Activated naive CD4-positive, alpha-beta T cell treated with anti-CD3 and anti-CD28 coated beads, Interleukin-2, amount 10 ng/mL, durations not matched to agents 7 days and 5 days (primary cell): ENCODE measurements around the gene TLR2.
"Not testable (repeated sequence)": the region's sequence is repeated elsewhere in the genome, so short reads cannot be mapped to it uniquely, and the experiment has no call there.

Experiments used
- CTCF ChIA-PET: fragments of 350-600 bp; sonication (Branson Sonifier 250); formaldehyde crosslinking; loops from one replicate; lab custom pipeline; 2021; ENCODE audit warnings: antibody characterized with exemption; lab: Charles Lee
- DNase-seq: peaks from one replicate; pipeline ENCODE4 v3.0.0-alpha.2; 2020
- H3K27ac Mint-ChIP-seq: one replicate; pipeline ENCODE4 v1.8.0; 2021; ENCODE audit warnings: mild to moderate bottlenecking, moderate library complexity, mixed read lengths
- H3K27me3 Mint-ChIP-seq: one replicate; pipeline ENCODE4 v1.8.0; 2021; ENCODE audit warnings: mild to moderate bottlenecking, mixed read lengths
- H3K36me3 Mint-ChIP-seq: one replicate; pipeline ENCODE4 v1.8.0; 2021; ENCODE audit warnings: mixed read lengths
- H3K4me1 Mint-ChIP-seq: one replicate; pipeline ENCODE4 v1.8.0; 2021; ENCODE audit warnings: mixed read lengths
- H3K4me3 Mint-ChIP-seq: one replicate; pipeline ENCODE4 v1.8.0; 2021; ENCODE audit warnings: mild to moderate bottlenecking, moderate library complexity, mixed read lengths
- H3K9me3 Mint-ChIP-seq: one replicate; pipeline ENCODE4 v1.8.0; 2021; ENCODE audit warnings: mixed read lengths

The TLR2 gene

GRCh38 chr4:153646978-153647377, 37.1 kb upstream of the TLR2 start:
- Mint-ChIP-seq H3K4me3 (no peak overlapping the region), H3K36me3 (peaks cover 1% of the 10 kb centered on the region), H3K4me1 (peaks cover 36% of the 10 kb centered on the region), H3K27ac (no peak overlapping the region), H3K9me3 (peaks cover 1% of the 10 kb centered on the region), H3K27me3 (no peaks in the 10 kb centered on the region)
- DNase-seq: no peak
- CTCF ChIA-PET: interaction anchor here (1.0 to 6.5 kb wide), 6 partner anchors 51 to 320 kb away, joined by 3 to 70 read pairs (median 4); no protein-coding TSS in a partner anchor

GRCh38 chr4:153647975-153648374, 36.1 kb upstream of the TLR2 start:
- Mint-ChIP-seq H3K36me3 (peaks cover 1% of the 10 kb centered on the region), H3K27ac (no peak overlapping the region), H3K9me3 (peaks cover 1% of the 10 kb centered on the region), H3K4me3 (no peak overlapping the region), H3K4me1 (peaks cover 42% of the 10 kb centered on the region), H3K27me3 (no peaks in the 10 kb centered on the region)
- no peak for DNase-seq
- CTCF ChIA-PET: interaction anchor here (0.5 to 6.5 kb wide), 15 partner anchors 15 to 511 kb away, joined by 3 to 70 read pairs (median 3); no protein-coding TSS in a partner anchor

- Mint-ChIP-seq H3K27me3 (no peaks in the 10 kb centered on the region), H3K27ac (no peak overlapping the region), H3K36me3 (peaks cover 1% of the 10 kb centered on the region), H3K4me1 (peaks cover 38% of the 10 kb centered on the region), H3K4me3 (no peak overlapping the region), H3K9me3 (peaks cover 1% of the 10 kb centered on the region)
- CTCF ChIA-PET: interaction anchor here (0.7 to 6.5 kb wide), 14 partner anchors 11 to 485 kb away, joined by 3 to 70 read pairs (median 4); partner anchors contain the start of gene MND1
- DNase-seq: no peak
These were observed 34.5 kb upstream of the TLR2 start for GRCh38 chr4:153649572-153649991.

- Mint-ChIP-seq H3K27ac (peak overlapping the region; percentile 76), H3K4me1 (peaks cover 38% of the 10 kb centered on the region), H3K36me3 (no peaks in the 10 kb centered on the region), H3K4me3 (no peak overlapping the region), H3K27me3 (peaks cover 14% of the 10 kb centered on the region), H3K9me3 (no peaks in the 10 kb centered on the region)
- CTCF ChIA-PET: interaction anchor here (0.6 to 6.5 kb wide), 7 partner anchors 8 to 495 kb away, joined by 3 to 70 read pairs (median 3); partner anchors contain the start of gene MND1
- no peak for DNase-seq
These were observed 33.0 kb upstream of the TLR2 start for GRCh38 chr4:153651116-153651515.

- peaks cover 14% of the 10 kb centered on the region for H3K27me3 Mint-ChIP-seq
- no peaks in the 10 kb centered on the region for H3K36me3 Mint-ChIP-seq
- H3K27ac Mint-ChIP-seq: peak overlapping the region; percentile 76
- H3K4me3 Mint-ChIP-seq: peak overlapping the region; percentile 1
- CTCF ChIA-PET: interaction anchor here (0.6 to 6.5 kb wide), 7 partner anchors 8 to 496 kb away, joined by 3 to 70 read pairs (median 3); partner anchors contain the start of gene MND1
- DNase-seq: peak; percentile 67
- no peaks in the 10 kb centered on the region for H3K9me3 Mint-ChIP-seq
- peaks cover 38% of the 10 kb centered on the region for H3K4me1 Mint-ChIP-seq
These were observed 32.5 kb upstream of the TLR2 start for GRCh38 chr4:153651587-153651986.

GRCh38 chr4:153652051-153652784, 31.9 kb upstream of the TLR2 start:
- peaks cover 36% of the 10 kb centered on the region for H3K4me1 Mint-ChIP-seq
- no peak overlapping the region for H3K4me3 Mint-ChIP-seq
- peak overlapping the region; percentile 76 for H3K27ac Mint-ChIP-seq
- H3K27me3 Mint-ChIP-seq: peaks cover 14% of the 10 kb centered on the region
- H3K9me3 Mint-ChIP-seq: no peaks in the 10 kb centered on the region
- CTCF ChIA-PET: interaction anchor here (1.1 to 6.5 kb wide), 7 partner anchors 9 to 496 kb away, joined by 3 to 70 read pairs (median 4); partner anchors contain the start of gene MND1
- DNase-seq: no peak
- no peaks in the 10 kb centered on the region for H3K36me3 Mint-ChIP-seq

GRCh38 chr4:153655002-153655541, 29.0 kb upstream of the TLR2 start:
- peaks cover 25% of the 10 kb centered on the region for H3K4me1 Mint-ChIP-seq
- no peak for DNase-seq
- H3K27me3 Mint-ChIP-seq: peaks cover 28% of the 10 kb centered on the region
- H3K9me3 Mint-ChIP-seq: no peaks in the 10 kb centered on the region
- no peaks in the 10 kb centered on the region for H3K36me3 Mint-ChIP-seq
- CTCF ChIA-PET: no interaction called here
- H3K4me3 Mint-ChIP-seq: no peak overlapping the region
- H3K27ac Mint-ChIP-seq: no peak overlapping the region

GRCh38 chr4:153655928-153656327, 28.2 kb upstream of the TLR2 start:
- CTCF ChIA-PET: interaction anchor here (0.9 kb wide), 1 partner anchor 13 kb away, joined by 3 read pairs; no protein-coding TSS in a partner anchor
- Mint-ChIP-seq H3K36me3 (no peaks in the 10 kb centered on the region), H3K27ac (no peak overlapping the region), H3K9me3 (no peaks in the 10 kb centered on the region), H3K4me3 (no peak overlapping the region), H3K27me3 (peaks cover 28% of the 10 kb centered on the region), H3K4me1 (peaks cover 20% of the 10 kb centered on the region)
- no peak for DNase-seq

- peaks cover 12% of the 10 kb centered on the region for H3K9me3 Mint-ChIP-seq
- DNase-seq: no peak
- no peaks in the 10 kb centered on the region for H3K36me3 Mint-ChIP-seq
- no peaks in the 10 kb centered on the region for H3K4me1 Mint-ChIP-seq
- H3K27ac Mint-ChIP-seq: no peak overlapping the region
- H3K4me3 Mint-ChIP-seq: no peak overlapping the region
- peaks cover 23% of the 10 kb centered on the region for H3K27me3 Mint-ChIP-seq
- CTCF ChIA-PET: interaction anchor here (0.8 kb wide), 1 partner anchor 12 kb away, joined by 3 read pairs; no protein-coding TSS in a partner anchor
These were observed 22.8 kb upstream of the TLR2 start for GRCh38 chr4:153661215-153661822.

GRCh38 chr4:153661908-153662307, 22.2 kb upstream of the TLR2 start:
- Mint-ChIP-seq H3K9me3 (peaks cover 12% of the 10 kb centered on the region), H3K4me3 (no peak overlapping the region), H3K36me3 (no peaks in the 10 kb centered on the region), H3K27ac (no peak overlapping the region), H3K27me3 (peaks cover 28% of the 10 kb centered on the region), H3K4me1 (no peaks in the 10 kb centered on the region)
- CTCF ChIA-PET: no interaction called here
- DNase-seq: no peak

- Mint-ChIP-seq H3K36me3 (no peaks in the 10 kb centered on the region), H3K9me3 (peaks cover 12% of the 10 kb centered on the region), H3K4me1 (no peaks in the 10 kb centered on the region), H3K4me3 (no peak overlapping the region), H3K27ac (no peak overlapping the region), H3K27me3 (peaks cover 35% of the 10 kb centered on the region)
- DNase-seq: no peak
- CTCF ChIA-PET: interaction anchor here (1.2 kb wide), 1 partner anchor 11 kb away, joined by 4 read pairs; no protein-coding TSS in a partner anchor
These were observed 20.4 kb upstream of the TLR2 start for GRCh38 chr4:153663667-153664066.

- H3K27ac Mint-ChIP-seq, H3K4me3 Mint-ChIP-seq, DNase-seq, H3K36me3 Mint-ChIP-seq, H3K4me1 Mint-ChIP-seq, CTCF ChIA-PET: not testable (repeated sequence)
- H3K9me3 Mint-ChIP-seq: peaks cover 12% of the 10 kb centered on the region
- peaks cover 36% of the 10 kb centered on the region for H3K27me3 Mint-ChIP-seq
These were observed 17.6 kb upstream of the TLR2 start for GRCh38 chr4:153666505-153666904.

- Mint-ChIP-seq H3K27me3 (peaks cover 42% of the 10 kb centered on the region), H3K4me1 (no peaks in the 10 kb centered on the region), H3K27ac (no peak overlapping the region), H3K36me3 (no peaks in the 10 kb centered on the region), H3K4me3 (no peak overlapping the region), H3K9me3 (peaks cover 2% of the 10 kb centered on the region)
- CTCF ChIA-PET: no interaction called here
- DNase-seq: no peak
These were observed 15.4 kb upstream of the TLR2 start for GRCh38 chr4:153668647-153669046.

GRCh38 chr4:153669838-153670237, 14.2 kb upstream of the TLR2 start:
- H3K4me3 Mint-ChIP-seq: no peak overlapping the region
- CTCF ChIA-PET: no interaction called here
- H3K4me1 Mint-ChIP-seq: no peaks in the 10 kb centered on the region
- no peak overlapping the region for H3K27ac Mint-ChIP-seq
- H3K9me3 Mint-ChIP-seq: peaks cover 2% of the 10 kb centered on the region
- H3K36me3 Mint-ChIP-seq: peaks cover 1% of the 10 kb centered on the region
- peaks cover 38% of the 10 kb centered on the region for H3K27me3 Mint-ChIP-seq
- DNase-seq: no peak
